ENCODE data around the gene DHRS4L2. TPM values are rescaled to one million over a fixed set of nuclear protein-coding genes. Genes with fewer than 3 reads are reported as not detected.
A peak's percentile ranks its signal among the peaks of the same experiment; 100 is the strongest.
"Not testable (repeated sequence)": the region's sequence is repeated elsewhere in the genome, so short reads cannot be mapped to it uniquely, and the experiment has no call there.

DHRS4L2 gene
- polyA plus RNA-seq, 3 donors = 36.1 to 44.3 (median 36.8) TPM

- DNase-seq = not testable (repeated sequence)
Observed at GRCh38 chr14:23969481-23970282, 19.0 kb upstream of the DHRS4L2 start.

DNA sequence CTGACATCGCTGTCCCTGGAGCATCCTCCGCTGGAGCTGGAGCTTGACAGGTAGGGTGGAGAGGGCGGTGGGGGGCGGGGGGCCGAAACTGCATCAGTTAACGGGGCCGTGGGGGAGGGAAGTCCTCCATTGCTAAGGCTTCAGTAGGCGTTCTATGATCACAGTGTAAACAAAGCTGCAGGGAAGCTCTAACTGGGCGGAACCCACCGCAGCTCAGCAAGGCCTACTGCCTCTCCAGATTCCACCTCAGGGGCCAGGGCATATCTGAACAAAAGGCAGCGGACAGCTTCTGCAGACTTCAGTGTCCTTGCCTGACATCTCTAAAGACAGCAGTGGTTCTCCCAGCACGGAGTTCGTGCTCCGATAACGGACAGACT, 18.5 kb upstream of the DHRS4L2 start:
- not testable (repeated sequence) for DNase-seq

DNA sequence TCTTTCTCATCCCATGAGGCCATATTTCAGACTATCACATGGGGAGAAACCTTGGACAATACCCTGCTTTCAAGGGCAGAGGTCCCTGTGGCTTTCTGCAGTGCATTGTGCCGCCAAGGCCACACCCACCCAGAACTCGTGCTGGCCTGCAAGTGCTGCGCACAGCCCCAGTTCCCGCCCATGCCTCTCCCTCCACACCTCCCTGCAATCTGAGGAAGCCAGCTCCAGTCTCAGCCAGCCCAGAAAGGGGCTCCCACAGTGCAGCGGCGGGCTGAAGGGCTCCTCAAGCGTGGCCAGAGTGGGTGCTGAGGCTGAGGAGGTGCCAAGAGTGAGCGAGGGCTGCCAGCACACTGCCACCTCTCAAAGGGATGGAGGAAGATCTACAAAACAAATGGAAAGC, 15.6 kb upstream of the DHRS4L2 start:
- not testable (repeated sequence) for DNase-seq

- not testable (repeated sequence) for DNase-seq
Observed at GRCh38 chr14:23974041-23974440, 14.7 kb upstream of the DHRS4L2 start.

- not testable (repeated sequence) for DNase-seq
Observed at GRCh38 chr14:23977208-23977607, 11.5 kb upstream of the DHRS4L2 start.

DNA sequence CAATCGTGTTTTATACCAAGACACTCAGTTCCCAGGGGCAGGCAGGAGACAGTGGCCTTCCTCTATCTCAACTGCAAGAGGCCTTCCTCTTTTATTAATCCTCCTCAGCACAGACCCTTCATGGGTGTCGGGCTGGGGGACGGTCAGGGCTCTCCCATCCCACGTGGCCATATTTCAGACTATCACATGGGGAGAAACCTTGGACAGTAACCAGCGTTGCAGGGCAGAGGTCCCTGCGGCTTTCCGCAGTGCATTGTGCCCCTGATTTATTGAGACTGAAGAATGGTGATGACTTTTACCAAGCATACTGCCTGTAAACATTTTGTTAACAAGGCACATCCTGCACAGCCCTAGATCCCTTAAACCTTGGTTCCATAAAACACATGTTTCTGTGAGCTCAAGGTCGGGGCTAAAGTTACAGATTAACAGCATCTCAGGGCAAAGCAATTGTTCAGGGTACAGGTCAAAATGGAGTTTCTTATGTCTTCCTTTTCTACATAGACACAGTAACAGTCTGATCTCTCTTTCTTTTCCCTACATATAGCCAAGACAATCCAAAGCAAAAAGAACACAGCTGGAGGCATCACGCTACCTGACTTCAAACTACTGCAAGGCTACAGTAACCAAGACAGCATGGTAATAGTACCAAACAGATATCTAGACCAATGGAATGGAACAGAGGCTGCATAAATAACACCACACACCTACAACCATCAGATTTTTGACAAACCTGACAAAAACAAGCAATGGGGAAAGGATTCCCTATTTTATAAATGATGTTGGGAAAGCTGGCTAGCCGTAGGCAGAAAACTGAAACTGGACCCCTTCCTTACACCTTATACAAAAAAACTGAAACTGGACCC, 6.5 kb upstream of the DHRS4L2 start:
- DNase-seq = not testable (repeated sequence)

DNA sequence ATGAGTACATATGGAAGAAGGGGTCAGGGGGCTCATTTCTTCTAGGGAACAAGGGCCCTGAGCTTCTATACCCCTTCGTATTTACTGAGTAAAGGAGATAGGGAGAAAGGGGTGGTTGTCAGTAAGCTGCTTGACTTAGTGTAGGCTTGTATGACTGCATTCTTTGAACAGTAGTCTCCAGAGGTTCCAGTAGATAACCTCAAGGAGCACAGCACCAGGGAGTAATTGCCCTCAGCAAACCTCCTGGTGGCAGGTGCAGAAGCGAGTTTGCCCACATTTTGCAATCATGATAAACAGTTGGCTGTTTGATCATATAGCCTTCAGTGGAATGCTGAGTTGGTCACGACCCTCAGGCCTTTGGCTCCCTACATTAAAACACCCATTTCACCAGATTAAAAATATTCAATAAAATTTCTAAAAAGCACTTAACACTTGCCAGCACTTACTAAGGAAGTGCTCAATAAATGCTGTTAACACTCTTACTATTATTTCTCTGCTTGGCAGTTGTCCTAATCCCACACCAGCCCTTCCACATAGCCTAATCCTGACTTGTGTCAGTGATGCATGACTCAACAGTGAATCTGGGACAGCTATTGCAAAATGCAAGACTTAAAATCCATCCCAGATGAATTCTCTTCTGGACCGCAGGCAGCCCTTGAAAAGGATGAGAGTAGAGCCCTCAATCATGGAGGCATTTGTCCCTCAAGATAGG, 3.7 kb upstream of the DHRS4L2 start:
- DNase-seq = no peak

- DNase-seq = not testable (repeated sequence)
Observed at GRCh38 chr14:23988223-23988606, 514 bp upstream of the DHRS4L2 start.

GRCh38 chr14:23989734-23990445, 1.2 kb downstream of the DHRS4L2 start:
- not testable (repeated sequence) for DNase-seq

GRCh38 chr14:23990961-23991360, 2.2 kb downstream of the DHRS4L2 start:
- not testable (repeated sequence) for DNase-seq

DNA sequence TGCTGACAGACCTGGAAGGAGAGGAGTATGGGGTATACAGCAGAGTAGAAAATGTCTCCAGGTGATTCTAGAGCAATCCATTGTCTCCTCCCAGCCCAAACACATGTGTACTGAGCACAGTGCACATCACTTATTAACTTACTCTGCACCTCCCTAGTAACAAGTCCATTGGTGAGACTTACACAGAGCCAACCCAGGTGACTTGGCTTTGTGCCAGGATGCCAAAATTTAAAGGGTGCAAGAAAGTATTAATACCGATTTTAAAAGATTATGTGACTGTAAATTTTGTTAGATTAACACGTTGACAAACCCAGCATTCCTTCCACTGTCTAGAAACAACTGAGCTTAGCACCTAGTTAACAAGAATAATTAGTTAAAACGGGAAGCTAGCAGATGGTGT, 4.3 kb downstream of the DHRS4L2 start:
- DNase-seq = not testable (repeated sequence)

DNA sequence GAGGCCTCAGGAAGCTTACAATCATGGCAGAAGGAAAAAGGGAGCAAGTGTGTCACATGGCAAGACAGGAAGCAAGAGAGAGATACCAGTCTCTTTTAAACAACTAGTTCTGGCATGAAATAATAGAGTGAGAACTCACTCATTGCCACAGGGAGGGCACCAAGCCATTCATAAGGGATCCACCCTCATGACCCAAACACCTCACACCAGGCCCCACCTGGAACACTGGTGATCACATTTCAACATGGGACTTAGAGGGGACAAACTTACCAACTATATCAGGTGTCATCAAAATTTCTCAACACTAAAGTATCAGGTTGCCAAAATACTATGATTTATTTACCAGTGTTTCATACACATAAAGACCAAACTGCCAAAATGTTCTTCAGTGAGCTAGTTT, 7.3 kb downstream of the DHRS4L2 start:
- DNase-seq = not testable (repeated sequence)

DNA sequence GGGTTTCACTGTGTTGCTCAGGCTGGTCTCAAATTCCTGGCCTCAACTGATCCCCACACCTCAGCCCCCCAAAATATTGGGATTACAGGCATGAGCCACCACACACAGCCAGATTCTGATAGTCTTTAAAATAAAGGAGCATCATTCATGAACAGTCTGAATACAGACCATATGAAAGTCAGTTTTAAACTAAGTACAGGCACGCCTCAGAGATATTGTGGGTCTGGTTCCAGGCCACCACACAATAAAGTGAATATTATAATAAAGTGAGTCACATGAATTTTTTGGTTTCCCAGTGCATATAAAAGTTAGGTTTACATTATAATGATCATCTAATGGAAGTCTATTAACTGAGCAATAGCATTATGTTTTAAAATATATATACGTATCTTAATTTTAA, 8.1 kb downstream of the DHRS4L2 start:
- not testable (repeated sequence) for DNase-seq

GRCh38 chr14:23999640-24000039, 10.9 kb downstream of the DHRS4L2 start:
- DNase-seq = not testable (repeated sequence)

GRCh38 chr14:24001078-24001477, 12.3 kb downstream of the DHRS4L2 start:
- not testable (repeated sequence) for DNase-seq

GRCh38 chr14:24001679-24002078, 12.9 kb downstream of the DHRS4L2 start:
- DNase-seq = not testable (repeated sequence)

DNA sequence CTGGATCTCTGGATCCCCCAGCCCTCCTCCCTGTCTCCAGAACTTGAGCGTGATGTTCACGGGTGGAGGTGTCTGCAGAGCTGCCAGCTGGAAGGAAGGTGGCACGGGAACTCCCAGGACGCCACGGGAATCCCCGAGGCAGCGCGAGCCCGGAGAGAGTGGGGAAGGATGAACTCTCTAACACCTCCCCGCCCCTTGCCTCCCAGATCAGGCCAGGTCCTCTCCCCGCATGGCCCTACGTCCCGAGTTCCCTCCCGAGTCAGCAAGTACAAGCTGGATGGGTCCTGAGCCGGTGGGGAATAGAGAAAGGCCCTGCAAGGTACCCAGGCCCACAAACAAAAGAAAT, 17.7 kb downstream of the DHRS4L2 start:
- not testable (repeated sequence) for DNase-seq

- DNase-seq = peak; percentile 42
Observed at GRCh38 chr14:24006817-24007652, 18.3 kb downstream of the DHRS4L2 start.

- no peak for DNase-seq
Observed at GRCh38 chr14:24011051-24011450, 22.3 kb downstream of the DHRS4L2 start.

GRCh38 chr14:24012726-24013273, 24.1 kb downstream of the DHRS4L2 start:
- DNase-seq = not testable (repeated sequence)

Measured in renal pelvis (tissue), 4 donors.